HEK293T (cell line): ENCODE data around the gene PRKCA.

Experiments
- ARNT ChIP-seq: fragments of 450-650 bp; IDR thresholded peaks from 2 replicates; pipeline ENCODE4 v1.6.1; 2017; ENCODE audit warnings: mild to moderate bottlenecking
- BHLHE40 ChIP-seq: fragments of 450-650 bp; IDR thresholded peaks from 2 replicates; pipeline ENCODE4 v1.6.1; 2016; ENCODE audit warnings: mild to moderate bottlenecking, moderate library complexity, borderline replicate concordance
- CTBP1 ChIP-seq: fragments of 450-650 bp; IDR thresholded peaks from 2 replicates; pipeline ENCODE4 v1.6.1; 2016; ENCODE audit warnings: borderline replicate concordance
- ELF4 ChIP-seq: fragments of 450-650 bp; IDR thresholded peaks from 2 replicates; pipeline ENCODE4 v1.6.1; 2017; ENCODE audit warnings: antibody characterized with exemption
- FOXA1 ChIP-seq: fragments of 450-650 bp; IDR thresholded peaks from 2 replicates; pipeline ENCODE4 v1.6.1; 2016; ENCODE audit warnings: mild to moderate bottlenecking
- FOXM1 ChIP-seq: fragments of 450-650 bp; IDR thresholded peaks from 2 replicates; pipeline ENCODE4 v1.6.1; 2017; ENCODE audit warnings: mild to moderate bottlenecking, borderline replicate concordance
- SP1 ChIP-seq: fragments of 450-650 bp; IDR thresholded peaks from 2 replicates; pipeline ENCODE4 v1.6.1; 2017
- SUZ12 ChIP-seq: fragments of 450-650 bp; IDR thresholded peaks from 2 replicates; pipeline ENCODE4 v1.6.1; 2016; ENCODE audit warnings: mild to moderate bottlenecking
- TARDBP ChIP-seq: fragments of 450-650 bp; IDR thresholded peaks from 2 replicates; pipeline ENCODE4 v1.6.1; 2016

DNA sequence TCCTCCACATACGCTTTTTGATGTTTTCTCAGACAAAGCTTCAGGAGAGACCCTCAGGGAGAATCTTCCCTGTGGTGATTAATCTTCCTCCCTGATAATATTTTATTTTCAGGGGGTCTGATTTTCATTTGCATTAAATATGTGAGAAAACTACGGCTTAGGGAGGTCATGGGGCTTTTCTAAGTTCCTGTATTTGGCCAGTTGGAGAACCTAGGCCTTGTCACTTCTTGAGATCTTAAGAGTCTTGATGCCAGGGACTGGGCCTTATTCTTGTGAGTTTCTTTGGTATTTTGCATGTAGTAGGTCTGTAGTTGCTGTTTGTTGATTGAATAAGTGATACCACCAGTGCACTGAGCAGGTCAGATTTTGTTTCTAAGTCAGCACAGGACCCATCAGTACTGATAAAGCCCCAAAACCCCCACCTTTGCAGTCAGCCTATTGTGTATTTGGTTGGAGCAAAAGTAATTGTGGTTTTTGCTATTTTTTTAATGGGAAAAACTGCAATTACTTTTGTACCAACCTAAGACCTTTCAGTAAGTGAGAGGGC, 130.1 kb downstream of the PRKCA start:
- TF ChIP-seq FOXM1 (no peak), ARNT (no peak), ELF4 (no peak), SP1 (no peak), CTBP1 (no peak), BHLHE40 (no peak), FOXA1 (no peak), SUZ12 (no peak), TARDBP (no peak)
